ENCODE results near the gene MOGAT3.

Gene MOGAT3

GRCh38 chr7:101180130-101180755, 20.6 kb downstream of the MOGAT3 start, which contains the start of gene NAT16:
NAT16 (minus strand) TSS chr7:101180293; CDS start chr7:101174807, 5,486 bp downstream.
- Histone ChIP-seq H3K27ac (no peak within 1 kb of the TSS), H3K4me1 (ENCODE audit: low read depth, poor library complexity, severe bottlenecking) (no peaks in the 10 kb centered on the region), H3K79me2 (ENCODE audit: insufficient read depth, low read depth) (no peaks in the 10 kb centered on the region), H3K4me2 (no peak within 1 kb of the TSS), H2AFZ (ENCODE audit: low read depth) (no peak within 1 kb of the TSS), H3K9ac (no peak within 1 kb of the TSS), H3K36me3 (ENCODE audit: insufficient read depth) (no peaks in the 10 kb centered on the region), H3K27me3 (ENCODE audit: insufficient read depth, low read depth) (peaks cover 81% of the 10 kb centered on the region), H4K20me1 (ENCODE audit: insufficient read depth) (no peaks in the 10 kb centered on the region), H3K4me3 (IDR thresholded peaks at IDR 0.05; ENCODE audit: insufficient read depth, low read depth, low read length) (no peak within 1 kb of the TSS)
- TF ChIP-seq CTCF (conservative IDR thresholded peaks at IDR 0.05; ENCODE audit: low read depth, low read length), result no peak

GRCh38 chr7:101179713-101180112, 21.1 kb downstream of the MOGAT3 start:
- H3K79me2 ChIP-seq (ENCODE audit: insufficient read depth, low read depth), result no peaks in the 10 kb centered on the region
- no peaks in the 10 kb centered on the region for H4K20me1 ChIP-seq (ENCODE audit: insufficient read depth)
- H3K36me3 ChIP-seq (ENCODE audit: insufficient read depth), result no peaks in the 10 kb centered on the region
- H3K4me2 ChIP-seq, result no peak overlapping the region
- H3K9ac ChIP-seq, result no peak overlapping the region
- no peak for TF ChIP-seq CTCF (conservative IDR thresholded peaks at IDR 0.05; ENCODE audit: low read depth, low read length)
- H3K4me1 ChIP-seq (ENCODE audit: low read depth, poor library complexity, severe bottlenecking), result no peaks in the 10 kb centered on the region
- H3K27ac ChIP-seq, result no peak overlapping the region
- peaks cover 81% of the 10 kb centered on the region for H3K27me3 ChIP-seq (ENCODE audit: insufficient read depth, low read depth)
- no peak overlapping the region for H2AFZ ChIP-seq (ENCODE audit: low read depth)
- no peak overlapping the region for H3K4me3 ChIP-seq (IDR thresholded peaks at IDR 0.05; ENCODE audit: insufficient read depth, low read depth, low read length)

GRCh38 chr7:101179117-101179516, 21.7 kb downstream of the MOGAT3 start:
- no peak overlapping the region for H3K4me2 ChIP-seq
- no peaks in the 10 kb centered on the region for H3K36me3 ChIP-seq (ENCODE audit: insufficient read depth)
- no peaks in the 10 kb centered on the region for H3K4me1 ChIP-seq (ENCODE audit: low read depth, poor library complexity, severe bottlenecking)
- H2AFZ ChIP-seq (ENCODE audit: low read depth), result no peak overlapping the region
- peaks cover 84% of the 10 kb centered on the region for H3K27me3 ChIP-seq (ENCODE audit: insufficient read depth, low read depth)
- H4K20me1 ChIP-seq (ENCODE audit: insufficient read depth), result no peaks in the 10 kb centered on the region
- H3K79me2 ChIP-seq (ENCODE audit: insufficient read depth, low read depth), result no peaks in the 10 kb centered on the region
- H3K4me3 ChIP-seq (IDR thresholded peaks at IDR 0.05; ENCODE audit: insufficient read depth, low read depth, low read length), result no peak overlapping the region
- H3K9ac ChIP-seq, result no peak overlapping the region
- no peak overlapping the region for H3K27ac ChIP-seq
- TF ChIP-seq CTCF (conservative IDR thresholded peaks at IDR 0.05; ENCODE audit: low read depth, low read length), result no peak

- no peaks in the 10 kb centered on the region for H4K20me1 ChIP-seq (ENCODE audit: insufficient read depth)
- TF ChIP-seq CTCF (conservative IDR thresholded peaks at IDR 0.05; ENCODE audit: low read depth, low read length), result no peak
- H3K27me3 ChIP-seq (ENCODE audit: insufficient read depth, low read depth), result peaks cover 93% of the 10 kb centered on the region
- no peaks in the 10 kb centered on the region for H3K4me1 ChIP-seq (ENCODE audit: low read depth, poor library complexity, severe bottlenecking)
- H3K4me2 ChIP-seq, result no peak overlapping the region
- H3K4me3 ChIP-seq (IDR thresholded peaks at IDR 0.05; ENCODE audit: insufficient read depth, low read depth, low read length), result no peak overlapping the region
- no peak overlapping the region for H3K9ac ChIP-seq
- no peaks in the 10 kb centered on the region for H3K36me3 ChIP-seq (ENCODE audit: insufficient read depth)
- H2AFZ ChIP-seq (ENCODE audit: low read depth), result no peak overlapping the region
- no peaks in the 10 kb centered on the region for H3K79me2 ChIP-seq (ENCODE audit: insufficient read depth, low read depth)
- H3K27ac ChIP-seq, result no peak overlapping the region
Observed at GRCh38 chr7:101177644-101178043, 23.2 kb downstream of the MOGAT3 start.
